Measurements from ENCODE around the gene SMG9.

DNA sequence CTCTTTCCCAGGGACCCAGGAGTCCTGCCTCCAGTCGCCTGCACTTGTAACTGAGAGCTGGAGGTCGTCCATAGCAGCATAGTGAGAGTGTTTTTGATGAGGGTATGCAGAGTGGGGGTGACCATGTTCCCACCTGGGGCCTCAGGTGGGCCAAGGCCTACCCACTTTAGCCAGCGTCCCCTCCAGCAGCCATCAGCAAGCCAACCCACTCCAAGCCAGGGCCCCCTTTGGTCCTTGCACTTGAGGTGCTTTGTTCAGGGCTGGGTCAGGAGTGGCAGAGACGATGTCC lies 11.9 kb upstream of the SMG9 start:
- TF ChIP-seq POLR2A (IDR thresholded peaks at IDR 0.05): no peak
- TF ChIP-seq, protein P1, sequence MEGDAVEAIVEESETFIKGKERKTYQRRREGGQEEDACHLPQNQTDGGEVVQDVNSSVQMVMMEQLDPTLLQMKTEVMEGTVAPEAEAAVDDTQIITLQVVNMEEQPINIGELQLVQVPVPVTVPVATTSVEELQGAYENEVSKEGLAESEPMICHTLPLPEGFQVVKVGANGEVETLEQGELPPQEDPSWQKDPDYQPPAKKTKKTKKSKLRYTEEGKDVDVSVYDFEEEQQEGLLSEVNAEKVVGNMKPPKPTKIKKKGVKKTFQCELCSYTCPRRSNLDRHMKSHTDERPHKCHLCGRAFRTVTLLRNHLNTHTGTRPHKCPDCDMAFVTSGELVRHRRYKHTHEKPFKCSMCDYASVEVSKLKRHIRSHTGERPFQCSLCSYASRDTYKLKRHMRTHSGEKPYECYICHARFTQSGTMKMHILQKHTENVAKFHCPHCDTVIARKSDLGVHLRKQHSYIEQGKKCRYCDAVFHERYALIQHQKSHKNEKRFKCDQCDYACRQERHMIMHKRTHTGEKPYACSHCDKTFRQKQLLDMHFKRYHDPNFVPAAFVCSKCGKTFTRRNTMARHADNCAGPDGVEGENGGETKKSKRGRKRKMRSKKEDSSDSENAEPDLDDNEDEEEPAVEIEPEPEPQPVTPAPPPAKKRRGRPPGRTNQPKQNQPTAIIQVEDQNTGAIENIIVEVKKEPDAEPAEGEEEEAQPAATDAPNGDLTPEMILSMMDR (IDR thresholded peaks at IDR 0.05 in 4 of 5, conservative IDR thresholded peaks at IDR 0.05 in 1 of 5): no peak

Measured in gastrocnemius medialis (tissue), 4 donors.